Ishikawa (cell line): ENCODE data around the gene MBNL1.

ENCODE experiments used
- RAD21 ChIP-seq: IDR thresholded peaks from 2 replicates; pipeline ENCODE4 v1.6.1; 2012; ENCODE audit warnings: low read depth
- TAF1 ChIP-seq: IDR thresholded peaks from 2 replicates; pipeline ENCODE4 v1.6.1; 2012; ENCODE audit warnings: low read depth, mild to moderate bottlenecking

DNA sequence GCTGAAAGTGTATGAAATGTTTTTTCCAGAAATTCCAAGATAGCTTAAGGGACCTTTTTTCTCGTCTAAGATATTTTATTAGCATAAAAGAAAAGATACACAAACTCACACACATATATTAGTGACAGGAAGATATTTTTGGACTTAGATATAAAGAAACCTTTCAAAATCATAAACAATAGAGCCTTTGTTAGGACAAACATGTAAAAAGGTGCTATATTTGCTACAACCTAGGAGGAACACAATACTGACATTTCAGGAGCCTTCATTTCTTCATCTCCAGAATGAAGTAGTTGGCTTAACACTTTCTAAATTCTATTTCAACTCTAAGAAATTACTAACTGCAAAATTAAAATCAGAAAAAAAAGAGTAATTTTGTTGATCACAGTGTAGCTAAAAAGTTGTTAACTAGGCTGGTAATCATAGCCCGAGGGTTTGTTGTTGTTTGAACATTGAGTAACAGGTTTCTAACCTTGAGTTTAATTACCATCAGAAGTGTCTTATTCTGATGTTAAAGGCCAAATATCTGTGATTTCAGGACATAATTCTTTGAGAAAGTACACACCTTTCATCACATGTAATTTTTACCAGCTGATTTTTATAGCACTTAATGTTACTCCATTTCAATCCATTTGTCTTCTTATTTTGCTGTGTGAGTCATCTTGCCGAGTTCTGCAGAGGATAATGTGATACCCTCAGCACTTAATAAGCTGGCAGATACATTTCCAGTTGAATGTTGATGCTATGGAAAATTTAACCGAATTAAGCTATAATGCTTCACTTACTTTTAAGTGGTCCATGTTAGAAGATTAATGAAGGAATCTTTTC, 97.3 kb downstream of the MBNL1 start:
- TF ChIP-seq TAF1 (no peak), RAD21 (no peak)
